ENCODE results near the gene CCNJL.

The CCNJL gene

DNA sequence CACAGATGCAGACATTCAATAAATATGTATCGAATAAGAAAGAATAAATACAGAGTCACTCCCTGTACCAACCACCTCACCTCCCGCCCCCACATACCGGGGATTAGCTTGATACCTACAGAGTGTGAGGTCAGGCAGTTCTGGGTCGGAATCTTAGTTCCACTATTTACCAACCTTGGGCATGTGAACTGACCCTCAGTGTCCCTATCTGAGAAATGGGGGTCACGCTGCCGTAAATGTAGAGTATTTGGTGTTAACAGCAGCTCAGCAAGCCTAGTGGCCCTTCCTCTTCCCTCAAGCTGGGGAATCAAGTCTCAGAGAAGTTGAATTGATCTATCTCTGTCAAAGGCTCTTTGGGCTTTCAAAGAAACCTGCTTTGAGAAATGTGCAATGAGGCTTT lies 25.4 kb downstream of the CCNJL start:
- TF ChIP-seq PAX5 (IDR thresholded peaks at IDR 0.05; ENCODE audit: insufficient read depth, low read length, severe bottlenecking) (no peak), POU2F2 (IDR thresholded peaks at IDR 0.05; ENCODE audit: low read depth, low read length) (no peak), TAF1 (IDR thresholded peaks at IDR 0.05; ENCODE audit: low read depth, low read length) (no peak), POLR2A (IDR thresholded peaks at IDR 0.05; ENCODE audit: low read depth, low read length) (no peak), SPI1 (IDR thresholded peaks at IDR 0.05; ENCODE audit: low read depth, low read length) (no peak), POLR2AphosphoS5 (IDR thresholded peaks at IDR 0.05; ENCODE audit: low read depth, low read length) (no peak)
- FAIRE-seq (no peak), DNase-seq (ENCODE audit: insufficient read length, low spot score) (no peak)

DNA sequence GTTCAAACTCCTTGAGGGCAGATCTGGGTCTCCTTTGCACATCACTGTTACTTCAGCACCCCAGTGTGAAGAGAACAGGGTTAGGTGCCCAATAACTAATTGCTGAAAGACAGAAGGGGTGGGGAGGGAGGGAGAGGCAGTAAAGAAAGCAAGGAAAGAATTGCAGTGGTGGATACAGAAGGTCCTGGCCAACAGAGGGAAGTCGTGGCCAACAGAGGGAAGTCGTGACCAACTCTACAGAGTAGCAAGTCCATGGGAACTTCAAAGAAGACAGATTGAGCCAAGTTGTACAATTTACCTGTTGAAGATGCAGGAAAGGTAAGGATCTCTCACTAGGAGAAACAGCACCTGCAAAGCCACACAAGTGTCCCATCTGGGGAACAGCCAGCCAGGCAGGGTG lies 27.0 kb downstream of the CCNJL start:
- DNase-seq (ENCODE audit: insufficient read length, low spot score) (no peak), FAIRE-seq (no peak)
- TF ChIP-seq PAX5 (IDR thresholded peaks at IDR 0.05; ENCODE audit: insufficient read depth, low read length, severe bottlenecking) = no peak
- TF ChIP-seq SPI1 (IDR thresholded peaks at IDR 0.05; ENCODE audit: low read depth, low read length) = no peak
- TF ChIP-seq POLR2AphosphoS5 (IDR thresholded peaks at IDR 0.05; ENCODE audit: low read depth, low read length) = no peak
- TF ChIP-seq POLR2A (IDR thresholded peaks at IDR 0.05; ENCODE audit: low read depth, low read length) = no peak
- no peak for TF ChIP-seq POU2F2 (IDR thresholded peaks at IDR 0.05; ENCODE audit: low read depth, low read length)
- TF ChIP-seq TAF1 (IDR thresholded peaks at IDR 0.05; ENCODE audit: low read depth, low read length) = no peak

DNA sequence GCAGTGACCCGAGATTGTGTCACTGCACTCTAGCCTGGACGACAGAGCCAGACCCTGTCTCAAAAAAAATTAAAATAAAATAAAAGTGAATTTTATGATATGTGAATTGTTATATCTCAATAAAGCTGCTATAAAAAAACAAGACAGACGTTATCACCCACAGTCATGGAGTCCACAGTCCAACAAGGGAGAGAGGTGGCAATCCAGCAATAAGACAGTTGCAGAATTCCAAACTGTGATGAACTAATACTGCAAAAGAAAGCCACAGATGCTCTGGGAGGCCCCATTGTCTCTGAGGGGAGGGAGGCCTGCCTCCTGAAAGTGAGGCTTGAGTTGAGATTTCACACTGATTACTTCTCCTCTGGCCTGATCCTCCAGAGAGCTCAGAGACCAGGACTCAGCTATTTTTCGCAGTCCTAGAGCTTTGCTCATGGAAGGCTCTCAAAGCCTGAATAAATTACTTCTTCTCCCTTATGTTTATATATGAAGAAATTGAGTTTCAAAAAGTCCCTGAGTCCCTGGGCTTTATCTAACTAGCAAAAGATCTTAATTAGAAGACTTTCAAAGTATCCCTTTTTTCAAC lies 28.0 kb downstream of the CCNJL start:
- FAIRE-seq = no peak
- TF ChIP-seq SPI1 (IDR thresholded peaks at IDR 0.05; ENCODE audit: low read depth, low read length) (no peak), PAX5 (IDR thresholded peaks at IDR 0.05; ENCODE audit: insufficient read depth, low read length, severe bottlenecking) (no peak), POLR2A (IDR thresholded peaks at IDR 0.05; ENCODE audit: low read depth, low read length) (no peak), TAF1 (IDR thresholded peaks at IDR 0.05; ENCODE audit: low read depth, low read length) (no peak), POU2F2 (IDR thresholded peaks at IDR 0.05; ENCODE audit: low read depth, low read length) (no peak), POLR2AphosphoS5 (IDR thresholded peaks at IDR 0.05; ENCODE audit: low read depth, low read length) (no peak)

DNA sequence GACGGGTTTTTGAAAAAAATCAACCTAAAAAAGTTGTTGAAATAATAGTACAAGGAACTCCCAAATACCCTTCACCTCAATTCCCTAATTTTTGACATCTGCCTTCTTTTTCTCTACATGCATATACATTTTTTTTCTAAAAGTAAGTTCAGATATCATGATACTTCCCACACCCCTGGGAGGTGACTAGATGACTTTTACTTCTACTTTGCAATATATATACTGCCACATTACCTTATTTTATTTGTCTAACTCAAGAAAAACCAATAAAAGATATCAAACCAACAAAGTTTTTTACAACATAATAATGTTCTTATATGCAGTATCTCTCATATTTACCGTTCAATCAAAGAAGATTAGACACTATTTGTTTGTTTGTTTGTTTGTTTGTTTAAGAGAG lies 31.1 kb downstream of the CCNJL start:
- no peak for TF ChIP-seq POU2F2 (IDR thresholded peaks at IDR 0.05; ENCODE audit: low read depth, low read length)
- TF ChIP-seq PAX5 (IDR thresholded peaks at IDR 0.05; ENCODE audit: insufficient read depth, low read length, severe bottlenecking) = no peak
- no peak for TF ChIP-seq TAF1 (IDR thresholded peaks at IDR 0.05; ENCODE audit: low read depth, low read length)
- no peak for TF ChIP-seq SPI1 (IDR thresholded peaks at IDR 0.05; ENCODE audit: low read depth, low read length)
- TF ChIP-seq POLR2A (IDR thresholded peaks at IDR 0.05; ENCODE audit: low read depth, low read length) = no peak
- TF ChIP-seq POLR2AphosphoS5 (IDR thresholded peaks at IDR 0.05; ENCODE audit: low read depth, low read length) = no peak
- DNase-seq (ENCODE audit: insufficient read length, low spot score) = no peak
- no peak for FAIRE-seq

More for the DNA sequence above, 28.0 kb downstream of the CCNJL start:
- no peak for DNase-seq (ENCODE audit: insufficient read length, low spot score)

DNA sequence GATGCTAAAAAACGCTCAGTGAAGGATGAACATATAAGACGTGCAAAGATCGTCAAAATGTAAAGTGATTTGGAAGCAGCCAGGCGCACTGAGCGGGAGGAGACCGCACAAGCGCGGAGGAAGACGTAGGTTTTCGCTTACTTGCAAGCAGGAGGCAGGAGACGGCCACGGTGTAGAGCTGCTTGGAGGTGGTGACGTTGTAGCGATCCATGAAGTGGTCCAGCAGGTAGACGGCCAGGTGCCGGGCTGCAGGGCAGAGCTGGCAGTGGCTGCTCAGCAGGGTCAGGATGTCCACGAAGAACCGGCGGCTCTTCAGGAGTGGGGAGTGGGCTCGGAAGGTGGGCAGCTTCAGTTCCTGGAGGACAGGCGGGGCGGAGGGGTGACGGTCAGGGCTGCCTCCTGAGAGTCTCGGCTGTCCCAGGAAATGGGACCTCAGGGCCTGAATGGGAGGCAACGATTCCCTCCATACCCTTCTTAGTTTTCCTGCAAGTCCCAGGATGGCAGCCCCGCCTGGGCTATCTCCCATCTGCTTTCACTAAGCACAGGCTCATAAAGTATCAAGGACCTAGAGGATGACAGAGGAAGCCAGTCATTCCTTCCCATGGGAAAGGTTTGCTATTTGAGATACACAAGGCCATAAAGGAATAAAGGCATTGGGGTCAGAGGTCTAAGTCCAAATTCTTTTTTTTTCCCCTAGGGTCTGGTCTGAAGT lies 31.8 kb downstream of the CCNJL start:
- FAIRE-seq (no peak), DNase-seq (ENCODE audit: insufficient read length, low spot score) (no peak)
- TF ChIP-seq SPI1 (IDR thresholded peaks at IDR 0.05; ENCODE audit: low read depth, low read length) (no peak), POLR2A (IDR thresholded peaks at IDR 0.05; ENCODE audit: low read depth, low read length) (no peak)

DNA sequence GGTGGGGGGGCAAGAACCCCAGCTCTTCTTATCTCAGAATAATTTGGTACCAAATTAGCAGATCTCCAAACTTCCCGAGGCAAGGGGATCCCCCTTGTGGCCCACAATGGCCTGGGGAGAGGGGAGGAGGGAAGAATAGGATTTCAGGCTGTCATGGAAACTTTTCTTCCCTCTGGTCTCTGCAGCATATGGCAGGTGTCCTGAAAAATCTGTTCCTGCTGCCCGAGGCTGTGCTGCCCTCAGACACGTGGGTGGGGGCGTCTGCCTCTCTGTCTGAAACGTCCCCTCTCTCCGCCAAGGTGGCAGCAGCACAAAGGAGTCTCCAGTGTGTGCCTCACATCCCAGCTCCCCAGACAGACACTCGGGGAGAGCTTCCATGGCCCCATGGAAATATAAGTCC lies 34.0 kb downstream of the CCNJL start:
- DNase-seq (ENCODE audit: insufficient read length, low spot score) = no peak
- TF ChIP-seq POLR2AphosphoS5 (IDR thresholded peaks at IDR 0.05; ENCODE audit: low read depth, low read length) (no peak), SPI1 (IDR thresholded peaks at IDR 0.05; ENCODE audit: low read depth, low read length) (no peak), POU2F2 (IDR thresholded peaks at IDR 0.05; ENCODE audit: low read depth, low read length) (no peak), PAX5 (IDR thresholded peaks at IDR 0.05; ENCODE audit: insufficient read depth, low read length, severe bottlenecking) (no peak)
- no peak for FAIRE-seq

DNA sequence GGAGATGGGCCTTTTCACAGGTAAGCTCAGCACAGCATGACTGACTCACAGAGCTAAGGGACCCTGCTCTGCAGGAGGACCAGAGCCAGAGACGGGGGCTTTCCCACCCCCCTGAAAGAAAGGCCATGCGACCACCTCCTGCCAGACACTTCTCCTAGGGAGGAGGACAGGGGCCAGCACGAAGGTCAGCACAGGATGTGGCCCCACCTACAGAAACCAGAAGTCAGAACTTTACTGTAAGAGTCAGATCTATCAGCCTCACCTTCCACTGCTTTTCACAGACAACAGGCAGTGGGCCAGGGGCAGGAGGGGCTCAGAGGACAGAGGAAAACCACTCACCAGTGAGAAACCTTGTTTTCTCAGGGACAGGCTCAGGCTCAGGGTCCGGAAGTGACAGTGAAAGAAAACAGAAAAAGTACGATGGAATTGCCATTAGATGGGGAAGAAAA lies 37.9 kb downstream of the CCNJL start:
- FAIRE-seq (no peak), DNase-seq (ENCODE audit: insufficient read length, low spot score) (no peak)
- TF ChIP-seq TAF1 (IDR thresholded peaks at IDR 0.05; ENCODE audit: low read depth, low read length) (no peak), PAX5 (IDR thresholded peaks at IDR 0.05; ENCODE audit: insufficient read depth, low read length, severe bottlenecking) (no peak), POU2F2 (IDR thresholded peaks at IDR 0.05; ENCODE audit: low read depth, low read length) (no peak), SPI1 (IDR thresholded peaks at IDR 0.05; ENCODE audit: low read depth, low read length) (no peak), POLR2AphosphoS5 (IDR thresholded peaks at IDR 0.05; ENCODE audit: low read depth, low read length) (no peak), POLR2A (IDR thresholded peaks at IDR 0.05; ENCODE audit: low read depth, low read length) (no peak)

DNA sequence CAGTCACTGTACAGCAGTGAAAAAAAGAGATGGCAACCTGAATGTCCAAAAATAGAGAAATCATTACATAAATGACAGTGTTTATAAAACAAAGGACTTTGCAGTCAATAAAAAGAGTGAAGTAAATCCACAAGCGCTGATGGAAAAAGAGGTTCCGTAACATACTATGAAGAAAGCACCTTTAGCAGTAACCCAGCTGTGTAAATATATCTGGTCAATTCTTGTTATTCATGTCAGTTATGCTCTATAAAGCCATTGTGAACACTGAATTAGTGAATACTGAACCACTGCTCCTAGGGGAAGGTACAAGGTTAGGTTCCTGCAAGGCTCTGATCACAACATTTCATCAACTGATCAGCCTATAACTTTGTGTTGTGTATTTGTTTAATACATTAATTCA lies 39.5 kb downstream of the CCNJL start:
- TF ChIP-seq POLR2A (IDR thresholded peaks at IDR 0.05; ENCODE audit: low read depth, low read length) (no peak), POLR2AphosphoS5 (IDR thresholded peaks at IDR 0.05; ENCODE audit: low read depth, low read length) (no peak), PAX5 (IDR thresholded peaks at IDR 0.05; ENCODE audit: insufficient read depth, low read length, severe bottlenecking) (no peak), SPI1 (IDR thresholded peaks at IDR 0.05; ENCODE audit: low read depth, low read length) (no peak)
- FAIRE-seq (no peak), DNase-seq (ENCODE audit: insufficient read length, low spot score) (no peak)

DNA sequence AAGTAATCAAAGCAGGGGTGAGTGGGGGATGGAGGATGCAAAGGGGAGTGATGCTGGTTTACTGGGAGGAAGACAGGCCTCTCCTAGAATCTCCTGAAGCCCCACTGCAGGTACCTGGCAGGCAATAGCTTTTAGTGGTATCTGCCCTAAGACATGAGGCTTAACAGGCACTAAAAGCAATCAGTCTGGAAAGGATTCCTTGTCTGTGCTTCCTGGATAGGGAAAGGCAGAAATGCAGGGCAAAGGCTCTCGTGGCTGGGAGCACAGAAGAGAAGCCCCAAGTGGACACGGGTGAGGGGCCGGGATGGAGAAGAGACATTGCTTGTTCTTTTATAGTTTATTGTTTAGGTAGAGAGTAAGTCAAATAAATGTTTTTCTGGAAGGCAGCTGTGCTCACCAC lies 40.1 kb downstream of the CCNJL start:
- TF ChIP-seq PAX5 (IDR thresholded peaks at IDR 0.05; ENCODE audit: insufficient read depth, low read length, severe bottlenecking) = no peak
- TF ChIP-seq POU2F2 (IDR thresholded peaks at IDR 0.05; ENCODE audit: low read depth, low read length) = no peak
- no peak for TF ChIP-seq POLR2AphosphoS5 (IDR thresholded peaks at IDR 0.05; ENCODE audit: low read depth, low read length)
- no peak for TF ChIP-seq TAF1 (IDR thresholded peaks at IDR 0.05; ENCODE audit: low read depth, low read length)
- TF ChIP-seq POLR2A (IDR thresholded peaks at IDR 0.05; ENCODE audit: low read depth, low read length) = no peak
- no peak for TF ChIP-seq SPI1 (IDR thresholded peaks at IDR 0.05; ENCODE audit: low read depth, low read length)
- DNase-seq (ENCODE audit: insufficient read length, low spot score) (no peak), FAIRE-seq (no peak)

DNA sequence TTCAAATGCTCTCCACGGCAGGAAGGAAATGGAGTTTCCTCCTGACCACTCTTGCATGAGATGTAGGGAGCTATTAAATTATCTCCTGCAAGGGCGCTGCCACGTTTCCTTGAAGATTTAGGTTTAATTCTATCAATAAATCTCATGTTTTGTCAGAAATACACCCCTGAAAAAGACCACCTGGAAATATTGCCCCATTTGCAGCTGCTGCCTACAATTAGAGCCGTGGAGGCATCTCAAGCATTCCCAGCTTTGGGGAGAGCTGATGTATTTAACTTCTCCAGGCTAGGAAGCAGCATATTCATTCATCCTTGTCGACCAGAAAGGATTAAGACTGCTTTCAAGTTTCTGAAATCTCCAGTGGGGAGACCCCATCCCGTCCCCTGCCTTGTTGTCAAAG lies 40.5 kb downstream of the CCNJL start:
- FAIRE-seq (no peak), DNase-seq (ENCODE audit: insufficient read length, low spot score) (no peak)
- TF ChIP-seq POLR2A (IDR thresholded peaks at IDR 0.05; ENCODE audit: low read depth, low read length) (no peak), POU2F2 (IDR thresholded peaks at IDR 0.05; ENCODE audit: low read depth, low read length) (no peak), TAF1 (IDR thresholded peaks at IDR 0.05; ENCODE audit: low read depth, low read length) (no peak), SPI1 (IDR thresholded peaks at IDR 0.05; ENCODE audit: low read depth, low read length) (no peak), POLR2AphosphoS5 (IDR thresholded peaks at IDR 0.05; ENCODE audit: low read depth, low read length) (no peak), PAX5 (IDR thresholded peaks at IDR 0.05; ENCODE audit: insufficient read depth, low read length, severe bottlenecking) (no peak)
